Glutamatergic neuron (in vitro differentiated cells): ENCODE measurements around the gene DUOXA2. TPM values are rescaled to one million over a fixed set of nuclear protein-coding genes. Genes with fewer than 3 reads are reported as not detected.

ENCODE experiments used
- DNase-seq: peaks from one replicate; pipeline ENCODE4 v3.0.0; 2022
- H3K27ac Mint-ChIP-seq: one replicate; pipeline ENCODE4 v1.8.0; 2020; ENCODE audit warnings: mild to moderate bottlenecking, mixed read lengths, inconsistent platforms; ENCODE audit not compliant: unreplicated experiment
- H3K27me3 Mint-ChIP-seq: one replicate; pipeline ENCODE4 v1.8.0; 2020; ENCODE audit warnings: mild to moderate bottlenecking, moderate library complexity, mixed read lengths, inconsistent platforms; ENCODE audit not compliant: unreplicated experiment
- H3K36me3 Mint-ChIP-seq: one replicate; pipeline ENCODE4 v1.8.0; 2020; ENCODE audit warnings: mild to moderate bottlenecking, mixed read lengths, inconsistent platforms; ENCODE audit not compliant: unreplicated experiment
- H3K4me1 Mint-ChIP-seq: one replicate; pipeline ENCODE4 v1.8.0; 2020; ENCODE audit warnings: mild to moderate bottlenecking, low read depth, mixed read lengths, inconsistent platforms; ENCODE audit not compliant: unreplicated experiment
- H3K4me3 Mint-ChIP-seq: one replicate; pipeline ENCODE4 v1.8.0; 2020; ENCODE audit warnings: mild to moderate bottlenecking, mixed read lengths, inconsistent platforms; ENCODE audit not compliant: unreplicated experiment
- H3K9me3 Mint-ChIP-seq: one replicate; pipeline ENCODE4 v1.8.0; 2020; ENCODE audit warnings: mild to moderate bottlenecking, moderate library complexity, mixed read lengths, inconsistent platforms; ENCODE audit not compliant: unreplicated experiment
- total RNA-seq: library from RNA; stranded (reverse); fragmentation: NEBNext Ultra II Directional; extraction: Animal tissue kit (Norgen Biotek cat#: 25700); gene quantifications from one replicate; pipeline ENCODE4 v1.2.1, GENCODE V29; 2021; ENCODE audit not compliant: unreplicated experiment
- TF ChIP-seq, protein P1 (sequence below): fragments of 200-600 bp; sonication (generic); IDR thresholded peaks from one replicate; pipeline ENCODE4 v1.5.0; 2021; ENCODE audit not compliant: partially characterized antibody, unreplicated experiment

The DUOXA2 gene
- total RNA-seq, 1 donor from 2014 or later: not detected

DNA sequence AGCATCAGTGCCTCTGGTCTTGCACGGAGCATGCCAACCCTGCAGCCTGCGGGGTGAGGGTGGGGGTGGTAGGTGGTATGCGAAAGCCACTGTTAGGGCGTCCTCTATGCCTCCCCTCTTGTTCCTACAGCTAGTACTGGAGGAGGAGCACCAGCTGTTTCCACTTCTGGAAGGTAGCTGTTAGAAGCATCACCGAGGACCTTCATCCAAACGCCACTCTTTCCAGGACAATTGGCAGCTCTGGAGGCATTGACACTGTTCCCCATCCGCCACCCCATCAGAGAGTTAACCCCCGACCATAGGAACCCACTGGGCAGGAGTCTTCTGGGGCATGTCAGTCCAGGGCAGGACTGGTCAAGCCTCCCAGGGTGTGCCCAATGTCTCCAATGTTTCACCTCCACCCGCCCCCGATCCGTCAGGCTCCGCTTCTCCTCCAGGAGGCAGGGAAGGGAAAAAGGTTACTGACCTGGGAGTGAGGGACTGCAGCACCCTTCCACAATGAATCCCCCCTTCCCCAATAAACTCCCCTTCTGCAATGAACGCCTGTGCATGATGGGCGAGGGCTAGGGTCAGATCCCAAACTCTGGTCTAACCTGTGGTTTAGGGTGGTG, 641 bp upstream of the DUOXA2 start:
- H3K36me3 Mint-ChIP-seq: no peaks in the 10 kb centered on the region
- peak overlapping the region; percentile 23 for H3K4me3 Mint-ChIP-seq
- peaks cover 10% of the 10 kb centered on the region for H3K9me3 Mint-ChIP-seq
- no peaks in the 10 kb centered on the region for H3K4me1 Mint-ChIP-seq
- no peak overlapping the region for H3K27ac Mint-ChIP-seq
- peaks cover 55% of the 10 kb centered on the region for H3K27me3 Mint-ChIP-seq
- TF ChIP-seq, protein P1, sequence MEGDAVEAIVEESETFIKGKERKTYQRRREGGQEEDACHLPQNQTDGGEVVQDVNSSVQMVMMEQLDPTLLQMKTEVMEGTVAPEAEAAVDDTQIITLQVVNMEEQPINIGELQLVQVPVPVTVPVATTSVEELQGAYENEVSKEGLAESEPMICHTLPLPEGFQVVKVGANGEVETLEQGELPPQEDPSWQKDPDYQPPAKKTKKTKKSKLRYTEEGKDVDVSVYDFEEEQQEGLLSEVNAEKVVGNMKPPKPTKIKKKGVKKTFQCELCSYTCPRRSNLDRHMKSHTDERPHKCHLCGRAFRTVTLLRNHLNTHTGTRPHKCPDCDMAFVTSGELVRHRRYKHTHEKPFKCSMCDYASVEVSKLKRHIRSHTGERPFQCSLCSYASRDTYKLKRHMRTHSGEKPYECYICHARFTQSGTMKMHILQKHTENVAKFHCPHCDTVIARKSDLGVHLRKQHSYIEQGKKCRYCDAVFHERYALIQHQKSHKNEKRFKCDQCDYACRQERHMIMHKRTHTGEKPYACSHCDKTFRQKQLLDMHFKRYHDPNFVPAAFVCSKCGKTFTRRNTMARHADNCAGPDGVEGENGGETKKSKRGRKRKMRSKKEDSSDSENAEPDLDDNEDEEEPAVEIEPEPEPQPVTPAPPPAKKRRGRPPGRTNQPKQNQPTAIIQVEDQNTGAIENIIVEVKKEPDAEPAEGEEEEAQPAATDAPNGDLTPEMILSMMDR: no peak
- no peak for DNase-seq

DNA sequence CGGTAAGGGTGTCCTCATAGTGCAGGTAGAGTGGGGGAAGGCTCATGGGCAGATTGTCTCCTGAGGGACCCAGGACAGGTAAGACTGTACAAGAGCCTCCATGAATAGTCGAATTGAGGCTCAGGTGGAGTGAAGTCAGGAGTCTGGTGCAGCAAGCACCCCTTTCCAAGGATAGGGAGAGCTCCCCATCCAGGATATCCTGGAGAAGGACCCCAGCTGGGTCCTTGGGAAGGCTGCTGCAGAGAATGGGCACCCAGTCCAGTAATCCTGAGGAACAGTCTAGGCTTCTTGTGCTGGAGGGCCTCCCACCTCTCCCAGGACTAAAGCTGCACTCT, 592 bp downstream of the DUOXA2 start:
- no peaks in the 10 kb centered on the region for H3K36me3 Mint-ChIP-seq
- no peak overlapping the region for H3K4me3 Mint-ChIP-seq
- no peak for DNase-seq
- no peak overlapping the region for H3K27ac Mint-ChIP-seq
- TF ChIP-seq, protein P1: no peak
- peaks cover 55% of the 10 kb centered on the region for H3K27me3 Mint-ChIP-seq
- H3K4me1 Mint-ChIP-seq: no peaks in the 10 kb centered on the region
- peaks cover 10% of the 10 kb centered on the region for H3K9me3 Mint-ChIP-seq

DNA sequence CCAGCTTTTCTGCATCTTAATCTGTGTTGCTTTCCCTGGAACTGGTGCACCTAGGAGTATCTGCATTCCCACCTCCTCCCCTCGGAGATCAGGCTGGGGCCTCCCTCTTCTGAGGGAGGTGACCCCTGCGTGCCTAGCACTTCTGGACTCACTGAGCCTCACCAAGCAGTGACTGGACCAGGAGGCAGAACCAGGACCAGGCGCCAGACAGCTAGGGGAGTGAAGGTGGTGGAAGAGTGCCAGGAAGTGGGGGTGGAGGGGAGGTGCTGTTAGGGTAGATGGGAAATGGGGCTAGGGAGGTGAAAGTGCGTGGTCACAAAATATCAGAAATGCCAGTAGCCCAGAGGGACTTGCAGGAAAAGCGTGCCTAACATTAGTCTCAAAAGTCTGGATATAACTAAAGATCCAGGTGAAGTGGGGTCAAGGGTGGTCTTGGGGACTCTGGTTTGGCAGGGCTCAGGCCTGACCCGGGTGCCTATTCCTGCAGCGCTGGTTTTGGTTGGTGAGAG, 1.2 kb downstream of the DUOXA2 start:
- TF ChIP-seq, protein P1: no peak
- H3K4me1 Mint-ChIP-seq: no peaks in the 10 kb centered on the region
- peaks cover 51% of the 10 kb centered on the region for H3K27me3 Mint-ChIP-seq
- H3K4me3 Mint-ChIP-seq: no peak overlapping the region
- DNase-seq: no peak
- peaks cover 10% of the 10 kb centered on the region for H3K9me3 Mint-ChIP-seq
- no peaks in the 10 kb centered on the region for H3K36me3 Mint-ChIP-seq
- no peak overlapping the region for H3K27ac Mint-ChIP-seq

DNA sequence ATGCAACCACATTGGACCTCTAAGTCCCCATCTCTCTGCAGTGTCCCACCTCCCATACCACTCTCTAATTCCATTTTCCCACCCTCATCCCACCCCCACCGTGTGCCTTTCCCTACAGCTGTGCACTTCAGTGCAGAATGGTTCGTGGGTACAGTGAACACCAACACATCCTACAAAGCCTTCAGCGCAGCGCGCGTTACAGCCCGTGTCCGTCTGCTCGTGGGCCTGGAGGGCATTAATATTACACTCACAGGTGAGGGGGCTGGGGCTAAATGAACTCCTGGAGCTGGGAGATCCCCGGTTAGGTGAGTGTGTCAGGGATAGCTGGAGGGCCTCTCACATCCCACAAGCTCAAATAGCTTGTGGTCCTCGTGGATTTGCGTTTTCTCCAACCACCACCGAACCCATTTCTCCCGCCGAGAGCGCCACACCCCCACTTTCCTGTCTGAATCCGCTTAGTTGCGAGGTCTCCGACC, 1.9 kb downstream of the DUOXA2 start:
- Mint-ChIP-seq H3K36me3 (no peaks in the 10 kb centered on the region), H3K9me3 (peaks cover 10% of the 10 kb centered on the region), H3K27me3 (peaks cover 48% of the 10 kb centered on the region), H3K4me3 (peak overlapping the region; percentile 38), H3K27ac (no peak overlapping the region), H3K4me1 (no peaks in the 10 kb centered on the region)
- peak; percentile 4 for DNase-seq
- TF ChIP-seq, protein P1: no peak

DNA sequence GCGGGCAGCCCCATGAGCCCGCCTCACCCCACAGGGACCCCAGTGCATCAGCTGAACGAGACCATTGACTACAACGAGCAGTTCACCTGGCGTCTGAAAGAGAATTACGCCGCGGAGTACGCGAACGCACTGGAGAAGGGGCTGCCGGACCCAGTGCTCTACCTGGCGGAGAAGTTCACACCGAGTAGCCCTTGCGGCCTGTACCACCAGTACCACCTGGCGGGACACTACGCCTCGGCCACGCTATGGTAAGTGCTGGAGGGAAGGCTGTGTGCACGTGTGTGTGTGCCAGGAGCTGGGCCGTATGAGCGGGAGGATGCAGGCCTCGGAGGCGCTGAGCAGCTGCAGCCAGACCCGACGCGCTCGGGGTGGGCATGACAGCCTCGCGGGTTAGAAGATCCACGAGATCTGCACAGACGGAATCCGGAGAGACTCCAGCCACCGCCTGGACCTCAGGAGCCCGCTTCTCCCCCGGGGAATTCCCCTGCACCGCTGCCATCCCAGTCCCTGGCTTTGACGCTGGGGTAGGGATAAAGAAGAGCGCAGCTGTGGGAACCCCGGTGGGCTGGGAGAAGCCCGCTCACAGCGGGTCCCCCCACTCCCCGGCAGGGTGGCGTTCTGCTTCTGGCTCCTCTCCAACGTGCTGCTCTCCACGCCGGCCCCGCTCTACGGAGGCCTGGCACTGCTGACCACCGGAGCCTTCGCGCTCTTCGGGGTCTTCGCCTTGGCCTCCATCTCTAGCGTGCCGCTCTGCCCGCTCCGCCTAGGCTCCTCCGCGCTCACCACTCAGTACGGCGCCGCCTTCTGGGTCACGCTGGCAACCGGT, 2.6 kb downstream of the DUOXA2 start:
- no peaks in the 10 kb centered on the region for H3K36me3 Mint-ChIP-seq
- peak; percentile 40 for DNase-seq
- H3K4me3 Mint-ChIP-seq: peak overlapping the region; percentile 38
- TF ChIP-seq, protein P1: no peak
- H3K9me3 Mint-ChIP-seq: peaks cover 10% of the 10 kb centered on the region
- no peak overlapping the region for H3K27ac Mint-ChIP-seq
- peaks cover 50% of the 10 kb centered on the region for H3K27me3 Mint-ChIP-seq
- no peaks in the 10 kb centered on the region for H3K4me1 Mint-ChIP-seq
